Measurements from ENCODE around the gene EXTL2. TPM values are rescaled to one million over a fixed set of nuclear protein-coding genes. Genes with fewer than 3 reads are reported as not detected.
"Not testable (repeated sequence)": the region's sequence is repeated elsewhere in the genome, so short reads cannot be mapped to it uniquely, and the experiment has no call there.

Gene EXTL2
- 32.2 TPM for polyA plus RNA-seq (ENCODE audit: insufficient read length)

GRCh38 chr1:100894603-100895539 is at the start of gene EXTL2:
Gene EXTL2, minus strand, starts transcription at chr1:100894842. Its CDS starts 6,085 bp downstream, at chr1:100888757.
- DNase-seq (ENCODE audit: low read depth) = peak; percentile 64

- no peak for DNase-seq (ENCODE audit: low read depth)
Observed at GRCh38 chr1:100943533-100943932, 48.9 kb upstream of the EXTL2 start.

- no peak for DNase-seq (ENCODE audit: low read depth)
Observed at GRCh38 chr1:100942304-100943046, 47.8 kb upstream of the EXTL2 start.

GRCh38 chr1:100941580-100942216 is 47.1 kb upstream of the EXTL2 start:
- DNase-seq (ENCODE audit: low read depth) = no peak

- DNase-seq (ENCODE audit: low read depth) = no peak
Observed at GRCh38 chr1:100941098-100941527, 46.5 kb upstream of the EXTL2 start.

- DNase-seq (ENCODE audit: low read depth) = no peak
Observed at GRCh38 chr1:100936194-100936967, 41.7 kb upstream of the EXTL2 start.

GRCh38 chr1:100933555-100933954 is 38.9 kb upstream of the EXTL2 start:
- not testable (repeated sequence) for DNase-seq (ENCODE audit: low read depth)

GRCh38 chr1:100931716-100932115 is 37.1 kb upstream of the EXTL2 start:
- no peak for DNase-seq (ENCODE audit: low read depth)

- DNase-seq (ENCODE audit: low read depth) = no peak
Observed at GRCh38 chr1:100930494-100930893, 35.9 kb upstream of the EXTL2 start.

GRCh38 chr1:100928128-100928527 is 33.5 kb upstream of the EXTL2 start:
- DNase-seq (ENCODE audit: low read depth) = no peak

- DNase-seq (ENCODE audit: low read depth) = no peak
Observed at GRCh38 chr1:100927276-100927675, 32.6 kb upstream of the EXTL2 start.

GRCh38 chr1:100926240-100926639 is 31.6 kb upstream of the EXTL2 start:
- DNase-seq (ENCODE audit: low read depth) = no peak

- no peak for DNase-seq (ENCODE audit: low read depth)
Observed at GRCh38 chr1:100924991-100925390, 30.3 kb upstream of the EXTL2 start.

- no peak for DNase-seq (ENCODE audit: low read depth)
Observed at GRCh38 chr1:100924212-100924611, 29.6 kb upstream of the EXTL2 start.

GRCh38 chr1:100921110-100921706 is 26.6 kb upstream of the EXTL2 start:
- DNase-seq (ENCODE audit: low read depth) = peak; percentile 26

GRCh38 chr1:100912019-100912418 is 17.4 kb upstream of the EXTL2 start:
- DNase-seq (ENCODE audit: low read depth) = no peak

GRCh38 chr1:100909018-100909417 is 14.4 kb upstream of the EXTL2 start:
- DNase-seq (ENCODE audit: low read depth) = no peak

- DNase-seq (ENCODE audit: low read depth) = no peak
Observed at GRCh38 chr1:100907887-100908286, 13.2 kb upstream of the EXTL2 start.

- no peak for DNase-seq (ENCODE audit: low read depth)
Observed at GRCh38 chr1:100905181-100905580, 10.5 kb upstream of the EXTL2 start.

- DNase-seq (ENCODE audit: low read depth) = no peak
Observed at GRCh38 chr1:100904528-100904927, 9.9 kb upstream of the EXTL2 start.

GRCh38 chr1:100903777-100904176 is 9.1 kb upstream of the EXTL2 start:
- no peak for DNase-seq (ENCODE audit: low read depth)
